NCI-H774 (cell line): ENCODE data around the gene ABCA3.
A peak's percentile ranks its signal among the peaks of the same experiment; 100 is the strongest.

ENCODE experiments used
- DNase-seq: peaks from one replicate; lab custom pipeline; 2025; lab: John Stamatoyannopoulos, UW

Gene ABCA3

GRCh38 chr16:2350500-2350899 is 10.0 kb upstream of the ABCA3 start:
- no peak for DNase-seq

GRCh38 chr16:2343211-2343610 is 2.7 kb upstream of the ABCA3 start:
- DNase-seq = no peak

GRCh38 chr16:2341456-2342447 is 1.2 kb upstream of the ABCA3 start:
- DNase-seq = no peak

GRCh38 chr16:2339521-2340484 is 725 bp downstream of the ABCA3 start:
- peak; percentile 20 for DNase-seq

GRCh38 chr16:2337431-2338296 is 2.9 kb downstream of the ABCA3 start:
- DNase-seq = no peak

GRCh38 chr16:2335286-2335895 is 5.1 kb downstream of the ABCA3 start:
- no peak for DNase-seq

- DNase-seq = no peak
Observed at GRCh38 chr16:2333772-2334379, 6.7 kb downstream of the ABCA3 start.

GRCh38 chr16:2333231-2333630 is 7.3 kb downstream of the ABCA3 start:
- DNase-seq = no peak

- no peak for DNase-seq
Observed at GRCh38 chr16:2331931-2332267, 8.6 kb downstream of the ABCA3 start.

GRCh38 chr16:2331199-2331930 is 9.2 kb downstream of the ABCA3 start:
- no peak for DNase-seq

GRCh38 chr16:2329532-2329931 is 11.0 kb downstream of the ABCA3 start:
- no peak for DNase-seq

GRCh38 chr16:2328428-2328827 is 12.1 kb downstream of the ABCA3 start:
- no peak for DNase-seq

GRCh38 chr16:2326191-2326590 is 14.3 kb downstream of the ABCA3 start:
- no peak for DNase-seq

GRCh38 chr16:2325791-2326190 is 14.7 kb downstream of the ABCA3 start:
- no peak for DNase-seq

- DNase-seq = no peak
Observed at GRCh38 chr16:2325181-2325580, 15.3 kb downstream of the ABCA3 start.

GRCh38 chr16:2324296-2324859 is 16.1 kb downstream of the ABCA3 start:
- no peak for DNase-seq

GRCh38 chr16:2323701-2324100 is 16.8 kb downstream of the ABCA3 start:
- no peak for DNase-seq

- DNase-seq = no peak
Observed at GRCh38 chr16:2319606-2320005, 20.9 kb downstream of the ABCA3 start.

GRCh38 chr16:2317231-2318020 is 23.1 kb downstream of the ABCA3 start:
- DNase-seq = no peak
